Eye (tissue), 1 donor: ENCODE data around the gene SETDB2.

Experiments
- DNase-seq: peaks from one replicate; pipeline ENCODE4 v3.0.0-alpha.2; 2015

The SETDB2 gene

GRCh38 chr13:49443704-49444523, at the start of gene SETDB2, which contains the start of gene CAB39L:
TSS of gene SETDB2 (plus strand) at chr13:49444274. CDS start at chr13:49451894, 7,620 bp downstream.
TSS of gene CAB39L (minus strand) at chr13:49444064. CDS start at chr13:49382910, 61,154 bp downstream.
- peak; percentile 99 for DNase-seq

- no peak for DNase-seq
Observed at GRCh38 chr13:49395451-49395865, 48.6 kb upstream of the SETDB2 start.

GRCh38 chr13:49395878-49396380, 48.1 kb upstream of the SETDB2 start:
- DNase-seq: no peak

GRCh38 chr13:49399801-49400472, 44.1 kb upstream of the SETDB2 start:
- no peak for DNase-seq

GRCh38 chr13:49400755-49401659, 43.1 kb upstream of the SETDB2 start:
- peak; percentile 52 for DNase-seq

GRCh38 chr13:49403996-49404702, 39.9 kb upstream of the SETDB2 start:
- no peak for DNase-seq

- DNase-seq: no peak
Observed at GRCh38 chr13:49404703-49405020, 39.4 kb upstream of the SETDB2 start.

GRCh38 chr13:49407068-49407467, 37.0 kb upstream of the SETDB2 start:
- DNase-seq: no peak

- DNase-seq: no peak
Observed at GRCh38 chr13:49407936-49408335, 36.1 kb upstream of the SETDB2 start.

GRCh38 chr13:49409008-49409407, 35.1 kb upstream of the SETDB2 start:
- DNase-seq: no peak

GRCh38 chr13:49410006-49410405, 34.1 kb upstream of the SETDB2 start:
- no peak for DNase-seq

GRCh38 chr13:49410477-49410876, 33.6 kb upstream of the SETDB2 start:
- no peak for DNase-seq

- DNase-seq: no peak
Observed at GRCh38 chr13:49411353-49411752, 32.7 kb upstream of the SETDB2 start.

GRCh38 chr13:49412749-49413148, 31.3 kb upstream of the SETDB2 start:
- no peak for DNase-seq

- no peak for DNase-seq
Observed at GRCh38 chr13:49417161-49417560, 26.9 kb upstream of the SETDB2 start.

- DNase-seq: no peak
Observed at GRCh38 chr13:49418206-49418605, 25.9 kb upstream of the SETDB2 start.

- DNase-seq: no peak
Observed at GRCh38 chr13:49419276-49419675, 24.8 kb upstream of the SETDB2 start.

- no peak for DNase-seq
Observed at GRCh38 chr13:49421391-49421790, 22.7 kb upstream of the SETDB2 start.

- DNase-seq: no peak
Observed at GRCh38 chr13:49424011-49424560, 20.0 kb upstream of the SETDB2 start.

GRCh38 chr13:49428041-49428763, 15.9 kb upstream of the SETDB2 start:
- DNase-seq: no peak

- DNase-seq: no peak
Observed at GRCh38 chr13:49429121-49429520, 15.0 kb upstream of the SETDB2 start.
